Ovary (tissue), 9 donors: Measurements from ENCODE around the gene SPINK14. TPM values are rescaled to one million over a fixed set of nuclear protein-coding genes. Genes with fewer than 3 reads are reported as not detected.

Source experiments
- DNase-seq, 5 donors: peaks; one replicate each; pipeline ENCODE4 v3.0.0-alpha.2; 2019 to 2020
- H3K27ac ChIP-seq, 2 donors: fragments of 200-600 bp; one replicate each; pipeline versions ENCODE4 v1.5.1 to v1.8.0; 2019 to 2022
- H3K27me3 ChIP-seq: fragments of 200-600 bp; one replicate; pipeline ENCODE4 v1.8.0; 2022
- H3K36me3 ChIP-seq: fragments of 200-600 bp; sonication (generic); one replicate; pipeline ENCODE4 v1.5.1; 2019
- H3K4me1 ChIP-seq: one replicate; pipeline ENCODE4 v1.8.1; 2013; ENCODE audit warnings: mild to moderate bottlenecking, moderate library complexity; ENCODE audit not compliant: insufficient read depth
- H3K4me3 ChIP-seq: fragments of 200-600 bp; sonication (generic); one replicate; pipeline ENCODE4 v1.5.1; 2017
- H3K9me3 ChIP-seq, 2 donors: fragments of 200-600 bp in 1 of 2; sonication (generic) in 1 of 2; one replicate each; pipeline versions ENCODE4 v1.5.1 to v1.8.1; 2013 to 2019; ENCODE audit warnings: mild to moderate bottlenecking in 1 of 2, moderate library complexity in 1 of 2
- CTCF ChIP-seq, 3 donors: fragments of 450-650 bp in 2 of 3; fragments of 200-600 bp in 1 of 3; IDR thresholded peaks; one replicate each; pipeline versions ENCODE4 v1.5.1 to v1.8.0; 2016 to 2022; ENCODE audit warnings: antibody characterized with exemption in 3 of 3, mild to moderate bottlenecking in 1 of 3
- EP300 ChIP-seq: sonication (generic); formaldehyde crosslinking; IDR thresholded peaks from one replicate; pipeline ENCODE4 v1.6.1; 2017; ENCODE audit warnings: antibody characterized with exemption
- POLR2A ChIP-seq: fragments of 450-650 bp; IDR thresholded peaks from one replicate; pipeline ENCODE4 v1.6.1; 2017; ENCODE audit warnings: antibody characterized with exemption, mild to moderate bottlenecking, moderate library complexity
- WGBS, 3 donors: extraction: QIAGEN DNeasy Blood & Tissue Kit in 1 of 3; methylation state at CpG; one replicate each; pipeline versions ENCODE4 v1.1.5 to v1.1.7; 2013 to 2017; 5-methylcytosine and 5-hydroxymethylcytosine counted together
- intact Hi-C, 4 donors: fragments of 100-400 bp; cut with DNase I; formaldehyde crosslinking; loops; one replicate each; pipeline versions ENCODE4 v1.11.0 to v1.15.1; 2022 to 2023
- polyA plus RNA-seq, 2 donors: library from polyadenylated mRNA; stranded (reverse); fragments of 200-250 nt in 1 of 2; fragments of 350-450 nt in 1 of 2; fragmentation: Illumina TruSeq in 1 of 2; extraction: RNeasy Lipid Tissue Mini Kit (QIAGEN cat#74804) in 1 of 2; gene quantifications; one replicate each; pipeline ENCODE4 v1.2.3, GENCODE V29; 2013 to 2014
- total RNA-seq, 7 donors: library from RNA; depleted of rRNA in 2 of 7; stranded (reverse); fragments of >200 nt in 2 of 7; fragmentation: NEBNext Ultra II Directional in 3 of 7; extraction: Animal tissue kit (Norgen Biotek cat#: 25700) in 3 of 7; gene quantifications; one replicate each; pipeline versions ENCODE4 v1.1.0 to v1.2.4, GENCODE V29; 2016 to 2023
- donor health status: DM: no; HTN: no; CAD: no; lungs with moderate emphysema.
- donor health status: DM: no; HTN: no; CAD: no.
- donor health status: Bipolar disorder and iron deficiency.
- donor health status: DM: yes; HTN: yes; CAD: no.
- donor health status: DM: no; HTN: no; CAD: no.
- donor health status: DM: yes; HTN: yes; CAD: no.

Gene SPINK14
- total and polyA plus RNA-seq, 9 donors: not detected

- no peak for DNase-seq
- 5 to 24% (median 6%) methylated on average over 1 of the region's 1 CpG for WGBS, 3 donors
- Histone ChIP-seq H3K9me3 (no peaks in the 10 kb centered on the region), H3K4me3 (no peak overlapping the region), H3K27ac (no peak overlapping the region), H3K36me3 (no peaks in the 10 kb centered on the region), H3K4me1 (peaks cover 1% of the 10 kb centered on the region), H3K27me3 (no peaks in the 10 kb centered on the region)
- TF ChIP-seq EP300 (no peak), CTCF (IDR thresholded peaks at IDR 0.05) (no peak), POLR2A (no peak)
- intact Hi-C loops: no loop called here
Observed at GRCh38 chr5:148206620-148207019, 38.3 kb downstream of the SPINK14 start.

GRCh38 chr5:148208226-148208625, 39.9 kb downstream of the SPINK14 start:
- Histone ChIP-seq H3K27ac (no peak overlapping the region), H3K36me3 (no peaks in the 10 kb centered on the region), H3K4me1 (peaks cover 1% of the 10 kb centered on the region), H3K4me3 (no peak overlapping the region), H3K27me3 (no peaks in the 10 kb centered on the region), H3K9me3 (no peaks in the 10 kb centered on the region)
- intact Hi-C loops: no loop called here
- no peak for TF ChIP-seq EP300
- TF ChIP-seq CTCF (IDR thresholded peaks at IDR 0.05): no peak
- TF ChIP-seq POLR2A: no peak
- no peak for DNase-seq

DNA sequence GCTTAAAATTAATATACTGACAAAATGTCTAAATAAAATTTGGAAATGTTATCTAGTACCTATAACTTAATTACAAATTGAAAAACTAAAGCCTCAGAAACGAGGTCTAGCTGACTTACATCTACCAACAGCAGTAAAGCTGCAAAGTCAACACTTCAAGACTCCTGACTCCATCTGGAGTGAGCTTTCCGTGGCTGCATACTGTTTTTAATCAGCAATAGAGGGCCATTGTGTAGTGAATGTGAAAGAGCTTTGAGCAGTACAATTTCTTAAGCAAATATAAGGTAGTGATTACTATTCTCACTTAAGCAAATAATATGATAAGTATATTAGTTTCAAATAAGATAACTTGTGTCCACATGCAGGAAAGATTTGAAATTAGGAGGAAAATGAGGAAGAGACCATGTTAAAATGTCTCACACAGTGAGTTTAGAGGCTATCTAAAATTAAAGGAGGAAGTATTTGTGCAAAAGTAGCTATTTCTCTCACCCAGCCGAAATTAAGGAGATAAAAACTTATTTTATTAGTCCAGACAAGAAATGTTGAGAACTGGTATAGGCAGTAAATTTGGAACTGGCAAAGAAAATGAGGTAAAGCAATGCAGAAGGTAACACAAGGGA, 40.9 kb downstream of the SPINK14 start:
- TF ChIP-seq EP300 (no peak), POLR2A (no peak), CTCF (IDR thresholded peaks at IDR 0.05) (no peak)
- Histone ChIP-seq H3K4me3 (no peak overlapping the region), H3K4me1 (peaks cover 1% of the 10 kb centered on the region), H3K27me3 (no peaks in the 10 kb centered on the region), H3K27ac (no peak overlapping the region), H3K36me3 (no peaks in the 10 kb centered on the region), H3K9me3 (no peaks in the 10 kb centered on the region)
- intact Hi-C loops: no loop called here
- WGBS, 3 donors: 12 to 22% (median 15%) methylated on average over 3 of the region's 3 CpGs
- no peak for DNase-seq

DNA sequence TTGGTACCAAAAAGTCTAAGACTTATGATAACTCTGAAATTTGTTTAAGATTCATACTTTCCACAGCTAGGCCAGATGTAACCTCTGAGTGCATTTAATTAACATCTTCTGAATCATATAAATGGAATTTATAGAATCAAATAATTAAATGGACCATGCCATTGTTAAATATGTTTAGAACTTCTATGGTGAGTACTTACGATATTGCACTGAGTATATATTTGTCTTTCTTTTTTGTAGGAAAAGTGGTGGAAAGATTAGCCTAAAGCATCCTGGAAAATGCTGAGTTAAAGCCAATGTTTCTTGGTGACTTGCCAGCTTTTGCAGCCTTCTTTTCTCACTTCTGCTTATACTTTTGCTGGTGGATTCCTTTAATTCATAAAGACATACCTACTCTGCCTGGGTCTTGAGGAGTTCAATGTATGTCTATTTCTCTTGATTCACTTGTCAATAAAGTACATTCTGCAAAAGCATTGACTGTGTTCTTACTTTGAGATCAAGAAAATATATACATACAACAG, 46.4 kb downstream of the SPINK14 start:
- Histone ChIP-seq H3K4me3 (no peak overlapping the region), H3K4me1 (no peaks in the 10 kb centered on the region), H3K27ac (no peak overlapping the region), H3K9me3 (no peaks in the 10 kb centered on the region), H3K36me3 (no peaks in the 10 kb centered on the region), H3K27me3 (no peaks in the 10 kb centered on the region)
- intact Hi-C loops: no loop called here
- no peak for DNase-seq
- TF ChIP-seq CTCF (IDR thresholded peaks at IDR 0.05): no peak
- TF ChIP-seq POLR2A: no peak
- no peak for TF ChIP-seq EP300
- WGBS, 3 donors: 64 to 71% (median 67%) methylated on average over 1 of the region's 1 CpG
